WERI-Rb-1 (cell line): ENCODE results near the gene CCDC186.

ENCODE experiments used
- DNase-seq: peaks from one replicate; pipeline ENCODE4 v3.0.0-alpha.2; 2020
- H3K27ac ChIP-seq: fragments of 250-450 bp; sonication (Bioruptor Pico); 2 replicates; pipeline ENCODE4 v1.5.1; 2020; ENCODE audit warnings: mild to moderate bottlenecking, moderate library complexity
- H3K27me3 ChIP-seq: fragments of 250-450 bp; sonication (Bioruptor Pico); 2 replicates; pipeline ENCODE4 v1.5.1; 2021; ENCODE audit warnings: mild to moderate bottlenecking, low read depth, moderate library complexity; ENCODE audit not compliant: insufficient read depth, severe bottlenecking
- H3K36me3 ChIP-seq: fragments of 250-450 bp; sonication (Bioruptor Pico); 2 replicates; pipeline ENCODE4 v1.5.1; 2020; ENCODE audit warnings: mild to moderate bottlenecking, moderate library complexity
- H3K4me3 ChIP-seq: 2 replicates; pipeline ENCODE4 v1.5.1; 2011; ENCODE audit warnings: low read depth, mild to moderate bottlenecking, control low read depth, low read length
- H3K9me3 ChIP-seq: fragments of 250-450 bp; sonication (Bioruptor Pico); 2 replicates; pipeline ENCODE4 v1.5.1; 2021; ENCODE audit warnings: mild to moderate bottlenecking, moderate library complexity; ENCODE audit not compliant: severe bottlenecking
- CTCF ChIP-seq: IDR thresholded peaks from 2 replicates; pipeline ENCODE4 v1.5.1; 2011; ENCODE audit warnings: low read depth, mild to moderate bottlenecking, control low read depth, inconsistent platforms, low read length

The CCDC186 gene

DNA sequence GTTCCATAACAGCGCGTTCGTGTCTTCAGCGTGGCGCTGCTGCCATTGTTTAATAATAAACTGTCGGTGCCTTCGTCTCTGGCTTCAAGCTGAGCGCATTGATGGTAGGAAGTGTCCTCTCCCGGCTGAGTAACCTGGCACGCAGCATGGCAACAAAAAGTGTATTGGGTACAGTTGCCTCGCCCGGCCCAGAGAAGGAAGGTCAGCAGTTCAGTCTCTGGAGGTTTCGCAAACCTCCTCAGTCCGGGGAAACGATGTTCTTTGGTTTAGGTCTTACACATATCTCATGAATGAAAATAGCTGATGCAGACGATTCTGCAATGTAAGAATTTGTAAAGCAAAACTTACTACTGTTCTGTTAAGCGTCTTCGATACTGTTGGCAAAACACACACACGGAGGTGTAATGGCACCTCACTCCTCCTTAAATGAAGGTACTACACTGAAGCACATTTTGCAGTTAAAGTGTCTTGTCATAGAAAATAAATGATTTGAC is 739 bp upstream of the CCDC186 start:
- DNase-seq = peak; percentile 41
- no peaks in the 10 kb centered on the region for H3K27me3 ChIP-seq
- no peaks in the 10 kb centered on the region for H3K9me3 ChIP-seq
- H3K36me3 ChIP-seq = no peaks in the 10 kb centered on the region
- H3K27ac ChIP-seq = peak overlapping the region; percentile 77; the same call in 1 of the 2 replicates
- H3K4me3 ChIP-seq = peak overlapping the region; percentile 89
- no peak for TF ChIP-seq CTCF

GRCh38 chr10:114173603-114173920 is 441 bp downstream of the CCDC186 start:
- no peak for DNase-seq
- H3K36me3 ChIP-seq = peaks cover 4% of the 10 kb centered on the region; the same call in 1 of the 2 replicates
- TF ChIP-seq CTCF = no peak
- peak overlapping the region; percentile 89 for H3K4me3 ChIP-seq
- H3K9me3 ChIP-seq = no peaks in the 10 kb centered on the region
- H3K27ac ChIP-seq = peak overlapping the region; percentile 77
- H3K27me3 ChIP-seq = no peaks in the 10 kb centered on the region

- Histone ChIP-seq H3K27ac (no peak overlapping the region; the same call in 1 of the 2 replicates), H3K27me3 (no peaks in the 10 kb centered on the region), H3K9me3 (no peaks in the 10 kb centered on the region), H3K36me3 (peaks cover 4% of the 10 kb centered on the region; the same call in 1 of the 2 replicates), H3K4me3 (peak overlapping the region; percentile 89)
- no peak for DNase-seq
- no peak for TF ChIP-seq CTCF
These were observed 1.0 kb downstream of the CCDC186 start for GRCh38 chr10:114172776-114173602.

GRCh38 chr10:114172216-114172615 is 1.8 kb downstream of the CCDC186 start:
- Histone ChIP-seq H3K9me3 (no peaks in the 10 kb centered on the region), H3K27me3 (no peaks in the 10 kb centered on the region), H3K4me3 (no peak overlapping the region), H3K36me3 (peaks cover 4% of the 10 kb centered on the region; the same call in 1 of the 2 replicates), H3K27ac (no peak overlapping the region)
- DNase-seq = no peak
- no peak for TF ChIP-seq CTCF

- no peak for DNase-seq
- no peak overlapping the region for H3K27ac ChIP-seq
These were observed 5.5 kb downstream of the CCDC186 start for GRCh38 chr10:114168450-114169009.

More at GRCh38 chr10:114168450-114169009, 5.5 kb downstream of the CCDC186 start:
- TF ChIP-seq CTCF = no peak
- Histone ChIP-seq H3K36me3 (peaks cover 4% of the 10 kb centered on the region; the same call in 1 of the 2 replicates), H3K4me3 (no peak overlapping the region), H3K9me3 (no peaks in the 10 kb centered on the region), H3K27me3 (no peaks in the 10 kb centered on the region)
